Activated naive CD8-positive, alpha-beta T cell treated with anti-CD3 and anti-CD28 coated beads for 36 hours (primary cell): Measurements from ENCODE around the gene CDKN2B. TPM values are rescaled to one million over a fixed set of nuclear protein-coding genes. Genes with fewer than 3 reads are reported as not detected.
"Not testable (repeated sequence)": the region's sequence is repeated elsewhere in the genome, so short reads cannot be mapped to it uniquely, and the experiment has no call there.

Experiments used
- DNase-seq: peaks from one replicate; pipeline ENCODE4 v3.0.0; 2021
- H3K27ac Mint-ChIP-seq: one replicate; pipeline ENCODE4 v1.8.0; 2022; ENCODE audit warnings: mild to moderate bottlenecking, moderate library complexity, mixed read lengths
- H3K27me3 Mint-ChIP-seq: one replicate; pipeline ENCODE4 v1.8.0; 2022; ENCODE audit warnings: mild to moderate bottlenecking, mixed read lengths
- H3K36me3 Mint-ChIP-seq: one replicate; pipeline ENCODE4 v1.8.0; 2021; ENCODE audit warnings: mild to moderate bottlenecking, mixed read lengths
- H3K4me1 Mint-ChIP-seq: one replicate; pipeline ENCODE4 v1.8.0; 2021; ENCODE audit warnings: mixed read lengths
- H3K4me3 Mint-ChIP-seq: one replicate; pipeline ENCODE4 v1.8.0; 2022; ENCODE audit warnings: mild to moderate bottlenecking, moderate library complexity, mixed read lengths
- H3K9me3 Mint-ChIP-seq: one replicate; pipeline ENCODE4 v1.8.0; 2022; ENCODE audit warnings: mixed read lengths
- total RNA-seq, 2 experiments: library from RNA; stranded (reverse); gene quantifications; one replicate each; pipeline ENCODE4 v1.2.3, GENCODE V29; 2021

Gene CDKN2B
- total RNA-seq, 2 experiments from 2014 or later: not detected

GRCh38 chr9:21974343-21974721 is 34.8 kb downstream of the CDKN2B start:
- peaks cover 97% of the 10 kb centered on the region for H3K27me3 Mint-ChIP-seq
- peaks cover 11% of the 10 kb centered on the region for H3K36me3 Mint-ChIP-seq
- H3K9me3 Mint-ChIP-seq: peaks cover 12% of the 10 kb centered on the region
- peaks cover 21% of the 10 kb centered on the region for H3K4me1 Mint-ChIP-seq
- DNase-seq: no peak
- peak overlapping the region; percentile 78 for H3K4me3 Mint-ChIP-seq
- peak overlapping the region; percentile 29 for H3K27ac Mint-ChIP-seq

- no peak overlapping the region for H3K27ac Mint-ChIP-seq
- peaks cover 27% of the 10 kb centered on the region for H3K9me3 Mint-ChIP-seq
- H3K36me3 Mint-ChIP-seq: peaks cover 19% of the 10 kb centered on the region
- H3K4me3 Mint-ChIP-seq: no peak overlapping the region
- peaks cover 27% of the 10 kb centered on the region for H3K4me1 Mint-ChIP-seq
- peaks cover 100% of the 10 kb centered on the region for H3K27me3 Mint-ChIP-seq
- no peak for DNase-seq
Observed at GRCh38 chr9:21972361-21972760, 36.7 kb downstream of the CDKN2B start.

- Mint-ChIP-seq H3K27ac (peak overlapping the region; percentile 46), H3K4me3 (no peak overlapping the region), H3K9me3 (peaks cover 31% of the 10 kb centered on the region), H3K27me3 (peaks cover 100% of the 10 kb centered on the region), H3K4me1 (peaks cover 29% of the 10 kb centered on the region), H3K36me3 (peaks cover 19% of the 10 kb centered on the region)
- no peak for DNase-seq
Observed at GRCh38 chr9:21970800-21971640, 38.1 kb downstream of the CDKN2B start.

- Mint-ChIP-seq H3K27me3 (peaks cover 100% of the 10 kb centered on the region), H3K4me1 (peaks cover 33% of the 10 kb centered on the region), H3K4me3 (no peak overlapping the region), H3K9me3 (peaks cover 36% of the 10 kb centered on the region), H3K36me3 (peaks cover 23% of the 10 kb centered on the region), H3K27ac (no peak overlapping the region)
- no peak for DNase-seq
Observed at GRCh38 chr9:21969951-21970799, 38.9 kb downstream of the CDKN2B start.

- no peak for DNase-seq
- peak overlapping the region; percentile 55 for H3K27ac Mint-ChIP-seq
- peaks cover 100% of the 10 kb centered on the region for H3K27me3 Mint-ChIP-seq
- H3K4me1 Mint-ChIP-seq: peaks cover 27% of the 10 kb centered on the region
- no peak overlapping the region for H3K4me3 Mint-ChIP-seq
- peaks cover 36% of the 10 kb centered on the region for H3K9me3 Mint-ChIP-seq
- H3K36me3 Mint-ChIP-seq: peaks cover 23% of the 10 kb centered on the region
Observed at GRCh38 chr9:21969011-21969940, 39.8 kb downstream of the CDKN2B start.

GRCh38 chr9:21968331-21969010 is 40.6 kb downstream of the CDKN2B start:
- DNase-seq: no peak
- H3K27me3 Mint-ChIP-seq: peaks cover 100% of the 10 kb centered on the region
- peaks cover 23% of the 10 kb centered on the region for H3K36me3 Mint-ChIP-seq
- H3K4me1 Mint-ChIP-seq: peaks cover 24% of the 10 kb centered on the region
- H3K9me3 Mint-ChIP-seq: peaks cover 36% of the 10 kb centered on the region
- H3K27ac Mint-ChIP-seq: peak overlapping the region; percentile 55
- H3K4me3 Mint-ChIP-seq: no peak overlapping the region

GRCh38 chr9:21967702-21968101 is 41.4 kb downstream of the CDKN2B start:
- H3K4me3 Mint-ChIP-seq: no peak overlapping the region
- H3K27ac Mint-ChIP-seq: no peak overlapping the region

GRCh38 chr9:21967169-21967568 is 41.9 kb downstream of the CDKN2B start:
- Mint-ChIP-seq H3K9me3 (peaks cover 42% of the 10 kb centered on the region), H3K36me3 (peaks cover 23% of the 10 kb centered on the region), H3K27ac (no peak overlapping the region), H3K4me3 (no peak overlapping the region), H3K27me3 (peaks cover 99% of the 10 kb centered on the region), H3K4me1 (peaks cover 21% of the 10 kb centered on the region)
- no peak for DNase-seq

More at GRCh38 chr9:21967702-21968101, 41.4 kb downstream of the CDKN2B start:
- H3K4me1 Mint-ChIP-seq: peaks cover 21% of the 10 kb centered on the region
- peaks cover 23% of the 10 kb centered on the region for H3K36me3 Mint-ChIP-seq
- H3K27me3 Mint-ChIP-seq: peaks cover 100% of the 10 kb centered on the region
- H3K9me3 Mint-ChIP-seq: peaks cover 40% of the 10 kb centered on the region
- no peak for DNase-seq

GRCh38 chr9:21966140-21966851 is 42.8 kb downstream of the CDKN2B start:
- no peak overlapping the region for H3K4me3 Mint-ChIP-seq
- no peak for DNase-seq
- peaks cover 41% of the 10 kb centered on the region for H3K9me3 Mint-ChIP-seq
- peak overlapping the region; percentile 4 for H3K27ac Mint-ChIP-seq
- H3K36me3 Mint-ChIP-seq: peaks cover 22% of the 10 kb centered on the region
- peaks cover 20% of the 10 kb centered on the region for H3K4me1 Mint-ChIP-seq
- peaks cover 99% of the 10 kb centered on the region for H3K27me3 Mint-ChIP-seq

- Mint-ChIP-seq H3K27me3 (peaks cover 97% of the 10 kb centered on the region), H3K9me3 (peaks cover 39% of the 10 kb centered on the region), H3K4me3 (peak overlapping the region; percentile 42), H3K4me1 (peaks cover 18% of the 10 kb centered on the region), H3K27ac (no peak overlapping the region), H3K36me3 (peaks cover 20% of the 10 kb centered on the region)
- peak; percentile 38 for DNase-seq
Observed at GRCh38 chr9:21965401-21965951, 43.6 kb downstream of the CDKN2B start.

- peaks cover 96% of the 10 kb centered on the region for H3K27me3 Mint-ChIP-seq
- peak; percentile 63 for DNase-seq
- peaks cover 18% of the 10 kb centered on the region for H3K4me1 Mint-ChIP-seq
- peaks cover 14% of the 10 kb centered on the region for H3K36me3 Mint-ChIP-seq
- peak overlapping the region; percentile 42 for H3K4me3 Mint-ChIP-seq
- peaks cover 34% of the 10 kb centered on the region for H3K9me3 Mint-ChIP-seq
- H3K27ac Mint-ChIP-seq: no peak overlapping the region
Observed at GRCh38 chr9:21964925-21965385, 44.1 kb downstream of the CDKN2B start.

GRCh38 chr9:21961569-21961968 is 47.5 kb downstream of the CDKN2B start:
- Mint-ChIP-seq H3K9me3 (peaks cover 13% of the 10 kb centered on the region), H3K4me3 (no peak overlapping the region), H3K27ac (no peak overlapping the region), H3K36me3 (peaks cover 4% of the 10 kb centered on the region), H3K27me3 (peaks cover 64% of the 10 kb centered on the region), H3K4me1 (peaks cover 10% of the 10 kb centered on the region)
- no peak for DNase-seq

- H3K27me3 Mint-ChIP-seq: peaks cover 41% of the 10 kb centered on the region
- not testable (repeated sequence) for H3K4me3 Mint-ChIP-seq, H3K27ac Mint-ChIP-seq, H3K36me3 Mint-ChIP-seq, H3K9me3 Mint-ChIP-seq, DNase-seq, H3K4me1 Mint-ChIP-seq
Observed at GRCh38 chr9:21959268-21959667, 49.8 kb downstream of the CDKN2B start.
